Naive thymus-derived CD8-positive, alpha-beta T cell (primary cell): ENCODE data around the gene ABHD4. TPM values are rescaled to one million over a fixed set of nuclear protein-coding genes. Genes with fewer than 3 reads are reported as not detected.
A peak's percentile ranks its signal among the peaks of the same experiment; 100 is the strongest.

Source experiments
- ATAC-seq, 2 donors: fragments of 150-1000 bp; cut with Tn5 transposase in 1 of 2; sonication (Bioruptor Pico), chemical (Tn5 transposase) in 1 of 2; 1 replicate in 1 of 2; 2 replicates in 1 of 2; pipeline ENCODE4 v1.10.0; 2021; ENCODE audit warnings: mild to moderate bottlenecking in 2 of 2, moderate library complexity in 2 of 2
- POLR2A ChIA-PET: fragments of 350-600 bp; sonication (Branson Sonifier 250); formaldehyde crosslinking; loops from one replicate; lab custom pipeline; 2021; ENCODE audit warnings: antibody characterized with exemption; lab: Charles Lee
- DNase-seq, 10 donors: peaks; one replicate each; pipeline versions ENCODE4 v3.0.0 to v3.0.0-alpha.2; 2020 to 2022
- H3K27ac Mint-ChIP-seq, 10 donors: one replicate each; pipeline ENCODE4 v1.8.0; 2020 to 2022; ENCODE audit warnings: mild to moderate bottlenecking in 10 of 10, mixed read lengths in 10 of 10, moderate library complexity in 4 of 10, inconsistent platforms in 1 of 10
- H3K27me3 Mint-ChIP-seq, 5 donors: one replicate each; pipeline ENCODE4 v1.8.0; 2021 to 2022; ENCODE audit warnings: mixed read lengths in 5 of 5
- H3K36me3 Mint-ChIP-seq, 3 donors: one replicate each; pipeline ENCODE4 v1.8.0; 2020 to 2022; ENCODE audit warnings: mixed read lengths in 3 of 3, mild to moderate bottlenecking in 2 of 3, inconsistent platforms in 1 of 3
- H3K4me1 Mint-ChIP-seq, 4 donors: one replicate each; pipeline ENCODE4 v1.8.0; 2021 to 2022; ENCODE audit warnings: mixed read lengths in 4 of 4
- H3K4me3 Mint-ChIP-seq, 10 donors: one replicate each; pipeline ENCODE4 v1.8.0; 2020 to 2022; ENCODE audit warnings: mild to moderate bottlenecking in 10 of 10, mixed read lengths in 10 of 10, moderate library complexity in 6 of 10, inconsistent platforms in 1 of 10
- H3K9me3 Mint-ChIP-seq, 9 donors: one replicate each; pipeline ENCODE4 v1.8.0; 2020 to 2022; ENCODE audit warnings: mixed read lengths in 9 of 9, mild to moderate bottlenecking in 3 of 9, inconsistent platforms in 1 of 9, moderate library complexity in 1 of 9
- polyA plus RNA-seq, 3 donors: library from polyadenylated mRNA; unstranded; fragments of 300-500 nt; fragmentation: Illumina TruSeq; gene quantifications; one replicate each; pipeline ENCODE4 v1.2.3, GENCODE V29; 2021
- total RNA-seq, 8 experiments: library from RNA in 2 of 8; stranded (reverse) in 2 of 8; gene quantifications; one replicate each; pipeline ENCODE4 v1.2.3 and lab custom pipeline; 2021 to 2026

ABHD4 gene
- total and polyA plus RNA-seq, 5 experiments from 2014 or later: 8.7 to 22.6 (median 11.9) TPM

DNA sequence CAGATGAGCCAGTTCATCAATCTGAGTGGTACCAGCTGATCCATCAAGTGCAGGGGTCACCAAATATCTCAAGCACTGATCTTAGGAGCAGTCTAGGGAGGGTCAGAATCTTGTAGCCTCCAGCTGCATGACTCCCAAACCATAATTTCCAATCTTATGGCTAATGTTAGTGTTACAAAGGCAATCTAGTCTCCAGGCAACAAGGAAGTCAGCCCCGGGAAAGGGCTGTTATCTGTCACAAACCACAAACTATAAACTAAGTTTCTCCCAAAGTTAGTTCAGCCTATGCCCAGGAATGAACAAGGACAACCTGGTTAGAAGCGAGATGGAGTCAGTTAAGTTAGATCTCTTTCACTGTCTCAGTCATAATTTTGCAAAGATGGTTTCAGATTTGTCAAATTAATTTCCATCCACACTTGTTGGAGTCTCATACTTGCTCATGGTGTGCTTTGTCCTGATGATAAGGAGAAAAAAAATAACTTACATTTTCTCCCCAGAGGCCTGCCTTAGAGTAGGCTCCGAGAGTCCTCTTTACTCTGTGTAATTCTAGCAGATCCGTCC is 3.9 kb upstream of the ABHD4 start:
- DNase-seq (no peak), ATAC-seq (no peak)
- Mint-ChIP-seq H3K36me3 (no peaks in the 10 kb centered on the region), H3K9me3 (no peaks in the 10 kb centered on the region), H3K4me1 (peaks cover 16 to 31% (median 28%) of the 10 kb centered on the region in 4 donors), H3K4me3 (no peak overlapping the region), H3K27ac (peak overlapping the region in 1 of 10 donors; percentile 34), H3K27me3 (peaks cover 0 to under 1% (median 0%) of the 10 kb centered on the region in 5 donors)
- POLR2A ChIA-PET: interaction anchor here (0.6 to 1.0 kb wide), 2 partner anchors 10 to 23 kb away, joined by 3 to 9 read pairs; no protein-coding TSS in a partner anchor

DNA sequence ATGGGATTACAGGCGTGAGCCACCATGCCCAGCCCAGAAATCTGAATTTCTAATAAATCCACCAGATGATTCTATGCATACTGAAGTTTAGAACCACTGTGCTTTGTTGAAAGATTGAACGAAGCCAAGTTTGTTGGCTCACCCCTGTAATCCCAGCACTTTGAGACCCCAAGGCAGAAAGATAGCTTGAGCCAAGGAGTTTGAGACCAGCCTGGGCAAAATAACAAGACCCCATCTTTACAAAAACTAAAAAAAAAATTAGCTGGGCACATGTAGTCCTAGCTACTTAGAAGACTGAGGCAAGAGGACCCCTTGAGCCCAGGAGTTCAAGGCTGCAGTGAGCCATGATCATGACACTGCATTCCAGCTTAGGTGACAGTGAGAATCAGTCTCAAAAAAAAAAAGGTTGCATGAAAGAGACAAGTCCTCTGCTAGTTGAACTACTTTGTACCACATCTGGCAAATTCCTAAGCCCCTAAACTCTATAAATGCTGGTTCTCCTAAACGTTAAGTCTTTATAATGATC is 1.7 kb upstream of the ABHD4 start:
- H3K4me3 Mint-ChIP-seq: peak overlapping the region in 4 of 10 donors; percentile 1 to 52 (median 14)
- POLR2A ChIA-PET: interaction anchor here (5.2 to 5.5 kb wide), 2 partner anchors 7 to 26 kb away, joined by 33 to 58 read pairs; partner anchors contain the start of gene DAD1
- H3K27ac Mint-ChIP-seq: peak overlapping the region in 3 of 10 donors; percentile 4 to 60 (median 14)
- DNase-seq (no peak), ATAC-seq (no peak)
- H3K4me1 Mint-ChIP-seq: peaks cover 11 to 36% (median 34%) of the 10 kb centered on the region in 4 donors
- H3K36me3 Mint-ChIP-seq: peaks cover 0 to 3% (median 0%) of the 10 kb centered on the region in 3 donors
- H3K27me3 Mint-ChIP-seq: no peaks in the 10 kb centered on the region
- no peaks in the 10 kb centered on the region for H3K9me3 Mint-ChIP-seq

DNA sequence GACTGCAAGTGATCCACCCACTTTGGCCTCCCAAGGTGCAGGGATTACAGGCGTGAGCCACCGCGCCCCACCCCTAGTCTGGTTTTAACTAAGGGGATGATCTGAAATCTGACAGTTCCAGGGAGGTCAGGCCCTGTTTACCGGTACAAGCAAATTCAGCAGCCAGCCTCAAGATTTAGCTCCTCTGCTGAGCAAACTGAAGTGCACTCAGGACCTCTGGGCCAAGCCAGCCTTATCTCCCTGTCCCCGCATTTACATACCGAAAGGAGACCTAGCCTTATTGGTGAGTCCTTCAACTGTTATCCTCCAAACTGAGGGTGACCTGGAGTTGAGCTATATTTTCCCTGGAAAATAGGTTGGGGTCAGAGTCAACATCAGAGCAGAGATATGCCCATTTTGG is 835 bp upstream of the ABHD4 start:
- Mint-ChIP-seq H3K27ac (peak overlapping the region in 9 of 10 donors; percentile 27 to 97 (median 96)), H3K9me3 (no peaks in the 10 kb centered on the region), H3K27me3 (no peaks in the 10 kb centered on the region), H3K36me3 (peaks cover 0 to 8% (median 7%) of the 10 kb centered on the region in 3 donors), H3K4me1 (peaks cover 18 to 44% (median 38%) of the 10 kb centered on the region in 4 donors), H3K4me3 (peak overlapping the region; percentile 91 to 99 (median 96))
- POLR2A ChIA-PET: interaction anchor here (2.5 to 5.5 kb wide), 3 partner anchors 8 to 27 kb away, joined by 11 to 58 read pairs (median 33); partner anchors contain the start of gene DAD1
- ATAC-seq (no peak), DNase-seq (no peak)

DNA sequence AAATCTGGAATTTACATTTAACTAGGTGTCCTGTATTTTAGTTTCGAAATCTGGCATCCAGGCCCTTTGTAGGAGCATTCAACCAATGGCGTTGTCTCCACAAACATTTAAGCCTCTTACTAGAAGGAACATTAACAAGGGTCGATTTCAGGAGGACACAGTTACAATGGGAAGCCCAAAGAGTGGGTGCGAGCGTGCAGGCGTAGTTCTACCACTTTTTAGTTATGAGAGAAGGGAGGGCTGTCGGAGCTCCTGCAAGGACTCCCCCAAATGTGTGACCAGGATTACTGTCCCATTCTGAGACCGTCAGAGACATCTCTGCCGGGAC is 365 bp upstream of the ABHD4 start:
- peaks cover 0 to 13% (median 12%) of the 10 kb centered on the region in 3 donors for H3K36me3 Mint-ChIP-seq
- H3K4me3 Mint-ChIP-seq: peak overlapping the region; percentile 91 to 99 (median 96)
- no peaks in the 10 kb centered on the region for H3K9me3 Mint-ChIP-seq
- DNase-seq: no peak
- H3K27me3 Mint-ChIP-seq: no peaks in the 10 kb centered on the region
- peak overlapping the region; percentile 27 to 97 (median 92) for H3K27ac Mint-ChIP-seq
- H3K4me1 Mint-ChIP-seq: peaks cover 18 to 49% (median 40%) of the 10 kb centered on the region in 4 donors
- POLR2A ChIA-PET: interaction anchor here (0.9 to 5.5 kb wide), 7 partner anchors 8 to 169 kb away, joined by 3 to 58 read pairs (median 5); partner anchors contain the start of genes DAD1 and OXA1L
- peak in 1 of 2 donors; percentile 36 for ATAC-seq

DNA sequence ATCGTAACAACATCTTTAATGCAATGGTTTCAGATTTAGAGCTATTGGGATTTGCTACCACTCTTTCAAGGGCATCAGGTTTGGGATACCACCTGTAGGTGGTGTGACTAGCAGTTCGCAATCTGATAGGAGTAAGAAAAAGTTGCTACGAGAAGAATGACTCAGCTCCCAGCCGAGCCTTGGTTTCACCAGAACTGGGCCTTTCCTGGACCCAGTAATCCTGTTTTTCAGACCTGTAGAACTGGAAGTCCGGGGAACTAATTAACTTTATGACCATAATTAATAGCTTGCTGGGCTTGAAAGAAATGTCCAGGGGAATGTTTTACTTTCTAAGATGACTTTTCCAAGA is 770 bp downstream of the ABHD4 start:
- Mint-ChIP-seq H3K36me3 (peaks cover 0 to 23% (median 22%) of the 10 kb centered on the region in 3 donors), H3K4me3 (peak overlapping the region; percentile 91 to 99 (median 96)), H3K9me3 (no peaks in the 10 kb centered on the region), H3K4me1 (peaks cover 18 to 49% (median 40%) of the 10 kb centered on the region in 4 donors), H3K27ac (peak overlapping the region; percentile 89 to 97 (median 96)), H3K27me3 (no peaks in the 10 kb centered on the region)
- POLR2A ChIA-PET: interaction anchor here (1.3 to 5.5 kb wide), 6 partner anchors 9 to 168 kb away, joined by 3 to 58 read pairs (median 8); partner anchors contain the start of genes DAD1 and OXA1L
- DNase-seq (peak in 3 of 10 donors; percentile 18 to 30 (median 21)), ATAC-seq (peak; percentile 39 to 67)

DNA sequence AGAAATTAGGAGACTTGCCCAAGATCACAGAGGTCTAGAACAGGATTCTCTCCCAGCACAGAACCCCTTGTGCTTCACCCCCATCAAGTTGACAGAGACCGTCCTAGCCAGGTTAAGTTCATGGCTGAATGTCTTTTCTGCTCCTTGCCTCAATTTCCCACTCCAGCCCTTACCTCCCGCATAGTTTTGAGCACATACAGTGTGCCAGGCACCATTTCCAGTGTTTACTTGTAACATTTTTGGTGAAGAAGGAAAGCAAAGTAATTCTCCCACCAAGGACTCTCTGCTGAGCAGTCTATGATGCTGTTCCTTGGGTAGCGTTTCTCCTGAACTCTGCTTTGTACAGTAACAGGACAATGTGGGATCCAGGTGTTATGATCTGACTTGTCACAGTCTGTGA is 1.2 kb downstream of the ABHD4 start:
- peaks cover 18 to 49% (median 40%) of the 10 kb centered on the region in 4 donors for H3K4me1 Mint-ChIP-seq
- POLR2A ChIA-PET: interaction anchor here (0.5 to 5.5 kb wide), 4 partner anchors 10 to 153 kb away, joined by 3 to 58 read pairs (median 22); partner anchors contain the start of gene DAD1
- DNase-seq: no peak
- H3K4me3 Mint-ChIP-seq: peak overlapping the region; percentile 91 to 99 (median 96)
- ATAC-seq: no peak
- H3K36me3 Mint-ChIP-seq: peaks cover 0 to 28% (median 26%) of the 10 kb centered on the region in 3 donors
- no peaks in the 10 kb centered on the region for H3K9me3 Mint-ChIP-seq
- peak overlapping the region in 7 of 10 donors; percentile 21 to 97 (median 96) for H3K27ac Mint-ChIP-seq
- no peaks in the 10 kb centered on the region for H3K27me3 Mint-ChIP-seq

DNA sequence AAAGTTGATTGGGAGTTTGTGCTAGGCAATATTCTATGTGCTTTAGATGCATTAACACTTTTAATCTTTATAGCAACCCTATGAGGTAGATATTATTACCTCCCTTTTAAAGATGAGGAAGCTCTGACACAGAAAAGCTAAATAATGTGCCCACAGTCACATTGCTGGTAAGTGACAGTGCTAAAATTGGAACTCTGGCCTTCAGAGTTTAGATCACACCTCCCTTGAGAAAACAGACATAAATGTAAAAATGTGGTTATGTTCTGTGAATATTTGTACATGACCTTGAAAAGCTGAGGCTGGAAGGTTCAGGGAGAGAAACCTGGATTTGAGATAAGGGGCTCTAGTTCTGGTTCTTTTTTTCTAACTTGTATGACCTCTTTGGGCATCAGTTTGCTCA is 1.9 kb downstream of the ABHD4 start:
- no peaks in the 10 kb centered on the region for H3K9me3 Mint-ChIP-seq
- DNase-seq (no peak), ATAC-seq (no peak)
- POLR2A ChIA-PET: interaction anchor here (0.5 to 5.5 kb wide), 3 partner anchors 11 to 152 kb away, joined by 3 to 58 read pairs (median 33); partner anchors contain the start of gene DAD1
- H3K4me3 Mint-ChIP-seq: peak overlapping the region in 7 of 10 donors; percentile 14 to 98 (median 95)
- H3K27me3 Mint-ChIP-seq: no peaks in the 10 kb centered on the region
- peaks cover under 1 to 35% (median 26%) of the 10 kb centered on the region in 3 donors for H3K36me3 Mint-ChIP-seq
- peaks cover 18 to 49% (median 40%) of the 10 kb centered on the region in 4 donors for H3K4me1 Mint-ChIP-seq
- H3K27ac Mint-ChIP-seq: peak overlapping the region in 2 of 10 donors; percentile 37 to 89

DNA sequence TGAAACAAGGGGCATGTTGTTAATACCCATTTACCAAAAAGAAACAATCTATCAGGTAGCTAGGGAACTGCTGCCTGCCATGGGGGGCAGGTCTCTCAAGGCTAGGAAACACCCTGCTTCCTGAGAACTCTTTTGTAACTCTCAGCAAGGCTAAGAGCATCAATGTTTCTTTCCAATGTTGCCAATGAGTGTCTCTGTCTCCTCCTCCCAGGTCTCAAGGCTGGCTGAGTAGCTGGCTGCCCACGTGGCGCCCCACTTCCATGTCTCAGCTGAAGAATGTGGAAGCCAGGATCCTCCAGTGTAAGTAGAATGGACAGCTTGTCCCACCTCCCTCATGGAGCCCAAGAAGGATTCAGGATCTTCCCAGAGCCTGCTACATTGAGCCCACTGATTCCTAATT is 3.4 kb downstream of the ABHD4 start:
- H3K27ac Mint-ChIP-seq: peak overlapping the region in 2 of 10 donors; percentile 30 to 55
- ATAC-seq (no peak), DNase-seq (no peak)
- H3K36me3 Mint-ChIP-seq: peaks cover 4 to 49% (median 34%) of the 10 kb centered on the region in 3 donors
- H3K9me3 Mint-ChIP-seq: no peaks in the 10 kb centered on the region
- H3K4me1 Mint-ChIP-seq: peaks cover 18 to 49% (median 40%) of the 10 kb centered on the region in 4 donors
- H3K27me3 Mint-ChIP-seq: no peaks in the 10 kb centered on the region
- POLR2A ChIA-PET: interaction anchor here (5.2 kb wide), 1 partner anchor 12 kb away, joined by 58 read pairs; the partner anchor contains the start of gene DAD1
- no peak overlapping the region for H3K4me3 Mint-ChIP-seq

DNA sequence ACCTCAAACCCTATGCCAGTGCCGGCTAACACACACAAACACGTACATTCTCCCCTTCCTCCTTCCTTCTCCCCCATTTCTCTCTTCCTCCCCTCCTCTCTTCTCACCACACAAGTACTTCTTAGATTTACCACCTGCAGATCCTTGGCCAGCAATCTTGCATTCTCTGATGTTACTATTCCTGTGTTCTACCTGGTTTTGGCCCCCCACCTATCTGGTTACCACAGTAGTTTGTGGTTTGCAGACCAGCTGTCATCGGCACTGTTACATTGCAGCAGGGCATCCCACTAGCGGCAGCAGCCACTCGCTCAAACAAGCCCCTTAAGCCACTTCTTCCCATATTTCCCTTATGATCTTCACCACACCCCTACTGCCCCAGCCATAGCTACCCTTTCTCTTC is 3.9 kb downstream of the ABHD4 start:
- Mint-ChIP-seq H3K9me3 (no peaks in the 10 kb centered on the region), H3K27ac (peak overlapping the region in 4 of 10 donors; percentile 18 to 55 (median 46)), H3K36me3 (peaks cover 4 to 53% (median 35%) of the 10 kb centered on the region in 3 donors), H3K4me3 (no peak overlapping the region), H3K27me3 (no peaks in the 10 kb centered on the region), H3K4me1 (peaks cover 18 to 49% (median 40%) of the 10 kb centered on the region in 4 donors)
- DNase-seq (no peak), ATAC-seq (no peak)
- POLR2A ChIA-PET: interaction anchor here (0.9 kb wide), 1 partner anchor 12 kb away, joined by 4 read pairs; no protein-coding TSS in a partner anchor

DNA sequence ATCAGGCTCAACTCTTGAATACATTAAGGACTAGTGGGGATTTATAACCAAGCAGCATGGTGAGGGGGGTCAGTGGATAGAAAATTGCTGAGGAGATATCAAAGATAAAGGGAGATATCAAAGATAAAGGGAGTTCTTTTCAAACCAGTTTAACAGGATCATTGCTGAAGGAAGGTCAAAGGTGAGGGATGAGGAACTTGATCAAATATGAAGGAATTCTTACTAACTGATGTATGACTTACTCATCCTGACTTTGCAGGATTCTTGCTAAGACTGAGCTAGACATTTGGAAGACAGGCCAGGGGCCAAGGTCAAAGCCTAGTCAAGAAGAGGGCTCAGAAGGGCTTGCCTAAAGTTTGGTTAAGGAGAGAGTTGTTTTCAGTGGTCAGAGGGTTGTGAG is 4.8 kb downstream of the ABHD4 start:
- H3K4me1 Mint-ChIP-seq: peaks cover 16 to 45% (median 35%) of the 10 kb centered on the region in 4 donors
- H3K4me3 Mint-ChIP-seq: no peak overlapping the region
- no peak overlapping the region for H3K27ac Mint-ChIP-seq
- ATAC-seq (no peak), DNase-seq (no peak)
- POLR2A ChIA-PET: interaction anchor here (0.9 kb wide), 1 partner anchor 13 kb away, joined by 4 read pairs; no protein-coding TSS in a partner anchor
- H3K36me3 Mint-ChIP-seq: peaks cover 4 to 62% (median 37%) of the 10 kb centered on the region in 3 donors
- no peaks in the 10 kb centered on the region for H3K9me3 Mint-ChIP-seq
- H3K27me3 Mint-ChIP-seq: no peaks in the 10 kb centered on the region

DNA sequence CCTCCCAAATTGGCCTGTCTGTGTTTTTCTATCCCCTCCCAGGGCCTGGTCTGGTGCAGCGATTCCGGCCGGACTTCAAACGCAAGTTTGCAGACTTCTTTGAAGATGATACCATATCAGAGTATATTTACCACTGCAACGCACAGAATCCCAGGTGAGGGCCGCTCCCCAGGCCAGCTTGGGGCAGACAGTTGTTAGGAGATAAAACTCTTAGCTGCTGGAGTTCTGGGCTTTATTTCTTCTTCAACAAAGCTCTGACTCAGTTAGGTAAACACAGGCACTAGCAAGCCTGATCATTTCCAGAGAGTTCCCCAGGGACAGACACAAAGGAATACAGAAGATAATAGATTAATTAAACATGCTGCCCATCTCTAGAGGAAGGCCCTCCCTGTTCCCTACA is 8.3 kb downstream of the ABHD4 start:
- DNase-seq: no peak
- ATAC-seq: no peak
- peaks cover 9 to 92% (median 52%) of the 10 kb centered on the region in 3 donors for H3K36me3 Mint-ChIP-seq
- H3K4me1 Mint-ChIP-seq: peaks cover 3 to 13% (median 9%) of the 10 kb centered on the region in 4 donors
- H3K9me3 Mint-ChIP-seq: no peaks in the 10 kb centered on the region
- H3K27ac Mint-ChIP-seq: peak overlapping the region in 1 of 10 donors; percentile 15
- POLR2A ChIA-PET: no interaction called here
- no peak overlapping the region for H3K4me3 Mint-ChIP-seq
- no peaks in the 10 kb centered on the region for H3K27me3 Mint-ChIP-seq

DNA sequence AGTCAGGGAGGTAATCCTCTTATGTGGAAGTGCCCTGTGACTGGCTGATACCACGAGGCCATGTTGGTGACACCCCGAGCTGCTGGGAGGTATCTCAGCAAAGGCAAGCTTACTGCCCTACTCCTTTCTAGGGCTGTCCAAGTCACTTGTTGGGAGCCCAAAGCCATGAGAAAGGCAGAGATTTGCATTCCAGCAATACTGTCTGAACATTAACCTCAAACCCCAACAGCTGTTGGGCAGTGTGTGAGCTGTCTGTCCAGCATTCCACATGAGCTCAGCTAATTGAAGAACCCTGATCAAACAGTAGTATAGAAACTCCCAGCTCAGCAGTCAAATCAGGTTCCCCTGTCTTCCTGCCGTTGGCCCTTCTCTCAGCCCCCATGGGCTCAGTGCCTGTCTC is 9.2 kb downstream of the ABHD4 start:
- DNase-seq (no peak), ATAC-seq (no peak)
- no peak overlapping the region for H3K4me3 Mint-ChIP-seq
- H3K36me3 Mint-ChIP-seq: peaks cover 9 to 91% (median 47%) of the 10 kb centered on the region in 3 donors
- H3K27me3 Mint-ChIP-seq: no peaks in the 10 kb centered on the region
- H3K27ac Mint-ChIP-seq: peak overlapping the region in 1 of 10 donors; percentile 17
- H3K4me1 Mint-ChIP-seq: peaks cover 0 to 5% (median 3%) of the 10 kb centered on the region in 4 donors
- H3K9me3 Mint-ChIP-seq: no peaks in the 10 kb centered on the region
- POLR2A ChIA-PET: no interaction called here
